Stimulated activated CD8-positive, alpha-beta memory T cell treated with anti-CD3 and anti-CD28 coated beads, Interleukin-15, amount 100 ng/mL, for 48 hours (primary cell): Measurements from ENCODE around the gene ISG20L2.
A peak's percentile ranks its signal among the peaks of the same experiment; 100 is the strongest.

Experiments
- DNase-seq, 2 donors: peaks; one replicate each; pipeline ENCODE4 v3.0.0-alpha.2; 2020; ENCODE audit warnings: low read depth in 2 of 2

Gene ISG20L2

DNA sequence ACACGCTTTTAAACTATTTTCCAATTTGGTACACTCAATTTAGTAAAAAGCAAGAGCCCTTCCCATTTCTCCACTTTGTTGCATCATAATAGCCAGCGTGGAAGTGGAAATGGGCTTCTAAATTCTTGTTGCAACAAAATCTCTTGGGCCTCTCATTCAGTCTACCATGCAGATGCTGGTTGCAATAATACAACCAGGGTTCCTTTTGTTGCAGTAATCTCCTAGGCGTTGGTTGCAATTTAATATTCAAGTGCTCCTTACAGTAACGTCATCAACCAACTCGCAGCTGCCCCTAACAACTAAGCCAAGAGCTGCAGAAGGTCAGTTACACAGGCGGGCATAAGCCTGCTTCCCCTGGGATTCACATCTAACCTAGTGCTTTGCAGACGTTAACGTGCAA is 25.7 kb upstream of the ISG20L2 start:
- DNase-seq = no peak

DNA sequence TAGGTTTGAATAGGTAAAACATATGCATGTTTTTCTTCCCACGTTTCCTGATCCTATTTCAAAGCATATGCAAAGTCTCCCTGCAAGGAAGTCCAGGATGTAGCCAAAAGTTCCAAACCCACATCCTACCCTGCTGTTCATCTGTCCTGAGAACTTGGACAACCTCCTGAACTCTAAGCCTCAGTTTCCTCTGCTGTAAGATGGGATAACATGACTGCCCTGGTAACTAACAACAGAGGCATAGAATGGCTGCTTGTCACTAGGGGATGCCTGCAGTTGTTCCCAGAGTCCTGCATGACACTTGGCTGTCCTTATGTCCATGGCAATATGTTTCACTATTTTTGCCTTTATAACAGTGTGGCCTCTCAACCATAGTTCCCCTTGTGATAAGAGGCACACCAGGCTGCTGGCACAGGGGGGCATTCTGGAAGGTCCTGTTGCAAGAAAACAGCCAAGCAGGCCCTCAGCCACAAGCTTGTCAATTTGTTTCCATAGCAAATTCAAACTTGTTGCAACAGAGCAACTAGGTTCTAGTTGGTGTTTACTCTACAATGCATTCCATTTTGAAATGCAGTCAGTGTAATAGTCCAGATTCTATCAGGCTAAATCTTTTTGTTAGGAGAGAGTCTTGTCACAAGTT is 24.4 kb upstream of the ISG20L2 start:
- DNase-seq = no peak

DNA sequence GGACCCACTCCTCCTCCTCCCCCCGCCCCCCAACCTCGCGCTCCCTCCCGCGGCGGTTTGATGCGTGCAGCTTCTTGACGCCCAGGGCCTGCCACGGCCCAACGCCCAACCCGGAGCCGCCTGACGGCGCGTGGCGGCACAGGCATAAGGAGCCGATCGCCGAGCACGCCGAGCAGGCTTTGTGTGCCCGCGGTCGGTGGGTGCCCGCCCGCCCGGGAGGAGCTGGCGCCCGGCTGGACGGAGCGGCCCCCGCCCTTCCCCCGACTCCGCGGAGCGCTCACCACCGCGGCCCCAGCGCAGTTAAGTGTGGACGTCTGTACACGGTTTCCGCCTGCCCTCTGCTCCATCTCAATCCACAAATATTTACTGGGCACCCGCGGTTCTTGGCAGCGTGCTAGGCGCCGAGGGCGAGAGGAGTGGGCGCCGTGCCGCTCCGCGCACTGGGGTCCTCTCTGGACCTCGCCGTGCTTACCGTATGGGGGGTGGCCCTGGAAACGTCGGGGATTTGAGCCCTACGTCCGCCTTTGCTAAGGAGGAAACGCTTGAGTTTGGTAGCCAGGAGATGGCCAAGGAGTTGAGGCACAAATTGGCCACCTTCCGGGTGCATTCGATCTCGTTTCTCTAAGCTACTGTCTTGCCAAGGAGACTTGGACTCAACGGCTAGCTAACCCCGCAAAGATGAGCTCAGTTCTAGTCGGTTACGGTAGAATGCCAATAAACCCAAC is 23.4 kb upstream of the ISG20L2 start:
- peak; percentile 94 to 98 for DNase-seq

DNA sequence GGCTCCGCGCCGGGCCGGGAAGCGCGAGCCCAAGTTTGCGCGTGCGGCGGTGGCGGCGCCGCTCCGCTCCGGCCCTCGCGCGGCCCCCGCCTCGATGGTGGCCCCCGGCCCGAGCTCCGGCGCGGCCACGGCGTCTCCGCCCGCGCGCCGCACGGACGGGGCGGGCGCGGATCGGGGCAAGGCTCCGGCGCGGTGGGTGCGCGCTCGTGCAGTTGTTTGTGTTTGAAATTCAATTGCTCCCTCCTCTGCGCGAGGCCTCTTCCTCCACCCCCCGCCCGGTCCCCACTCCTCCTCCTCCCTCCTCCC is 22.8 kb upstream of the ISG20L2 start, which contains the start of gene HDGF:
HDGF (minus strand) TSS at position 225 of the 306 bp plus-strand sequence. CDS start 246 bp downstream, outside the sequence.
- no peak for DNase-seq

DNA sequence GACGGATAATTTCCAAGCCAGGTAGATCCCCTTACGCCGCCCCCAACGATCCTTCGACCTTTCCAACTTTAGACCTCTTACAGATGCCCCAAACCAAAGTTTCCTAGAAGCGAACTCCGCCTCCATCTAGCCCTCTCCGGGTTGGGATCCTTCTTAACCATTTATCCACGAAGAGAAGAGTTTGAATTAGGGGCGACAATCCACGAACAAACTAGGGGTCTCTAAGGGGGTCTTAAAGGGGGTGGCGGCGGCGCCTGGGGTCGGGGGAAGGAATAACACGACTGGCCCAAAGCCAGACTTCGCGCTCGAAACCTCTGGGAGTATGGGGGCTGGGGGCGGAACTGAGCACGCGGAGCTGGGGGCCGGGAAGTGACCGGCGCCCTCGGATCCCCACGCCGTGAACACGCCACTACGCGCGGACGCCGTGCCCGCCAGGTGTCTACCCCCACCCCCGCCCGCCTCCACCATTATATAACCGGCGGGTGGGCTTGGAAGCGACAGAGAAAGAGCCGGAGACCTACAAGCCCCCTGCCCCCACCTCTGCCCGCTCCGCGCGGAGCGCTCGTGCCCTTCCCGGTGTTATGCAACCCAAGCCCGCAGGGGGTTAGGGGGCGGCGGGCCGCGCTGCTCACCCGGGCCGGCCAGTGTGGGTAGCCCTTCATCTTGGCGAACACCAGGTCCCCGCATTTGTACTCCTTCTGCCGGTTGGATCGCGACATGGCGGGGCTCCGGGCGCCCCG is 22.3 kb upstream of the ISG20L2 start:
- DNase-seq = no peak

DNA sequence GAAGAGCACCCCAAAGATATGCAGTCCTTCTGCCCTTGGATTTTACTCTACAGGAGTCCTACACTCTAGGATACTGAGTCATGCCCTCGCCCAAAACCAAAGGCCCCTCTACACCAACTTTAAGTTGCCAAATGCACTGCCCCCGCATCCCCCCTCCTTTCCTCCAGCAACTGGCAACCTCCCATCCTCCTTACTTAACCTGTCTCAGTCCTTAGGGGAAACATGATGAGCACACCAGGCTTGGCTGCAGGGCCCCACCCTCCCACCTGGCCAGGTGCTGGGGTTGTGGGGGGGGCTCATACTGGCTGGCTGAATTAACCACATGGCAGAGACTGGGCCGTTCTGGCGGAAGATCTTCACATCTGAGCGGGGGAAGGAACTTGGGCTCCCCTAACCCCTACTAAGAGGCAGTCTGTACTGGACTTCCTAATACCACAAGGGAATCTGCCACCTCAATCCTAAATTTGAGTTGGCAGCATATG is 21.7 kb upstream of the ISG20L2 start:
- DNase-seq = peak in 1 of 2 donors; percentile 40

DNA sequence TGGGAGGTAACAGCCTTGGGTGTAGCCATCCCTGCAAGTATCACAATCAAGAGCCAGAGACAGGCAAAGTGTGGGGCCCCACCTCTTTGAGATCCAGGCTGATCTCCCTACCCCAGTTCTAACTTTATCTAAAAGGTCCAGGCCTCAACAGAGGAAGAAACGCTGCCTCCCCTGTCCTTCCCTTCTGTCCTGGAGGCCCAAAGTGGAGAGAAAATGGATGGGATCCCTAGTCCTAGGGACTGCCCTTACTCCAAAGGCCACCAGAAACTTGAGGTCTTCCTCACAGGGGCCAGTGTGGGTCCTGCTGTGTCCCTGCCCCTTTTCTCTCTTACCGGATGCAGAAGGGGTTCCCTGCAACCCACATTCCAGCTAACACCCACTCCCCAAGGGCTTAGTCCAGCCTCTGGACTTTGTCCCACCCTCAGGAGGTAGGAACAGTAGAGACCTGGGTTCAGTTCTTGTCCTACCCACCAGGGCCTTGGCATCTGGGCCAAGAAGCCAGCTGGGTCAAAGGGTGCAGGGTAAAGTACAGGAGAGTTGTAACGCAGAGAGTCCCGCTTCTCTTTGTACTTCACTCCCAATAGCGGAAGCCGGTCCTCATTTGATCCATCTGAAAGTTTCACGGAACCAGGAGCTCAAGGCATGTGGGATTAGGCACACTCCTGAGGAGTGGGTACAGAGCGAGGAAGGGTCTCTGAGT is 21.0 kb upstream of the ISG20L2 start:
- DNase-seq = no peak

DNA sequence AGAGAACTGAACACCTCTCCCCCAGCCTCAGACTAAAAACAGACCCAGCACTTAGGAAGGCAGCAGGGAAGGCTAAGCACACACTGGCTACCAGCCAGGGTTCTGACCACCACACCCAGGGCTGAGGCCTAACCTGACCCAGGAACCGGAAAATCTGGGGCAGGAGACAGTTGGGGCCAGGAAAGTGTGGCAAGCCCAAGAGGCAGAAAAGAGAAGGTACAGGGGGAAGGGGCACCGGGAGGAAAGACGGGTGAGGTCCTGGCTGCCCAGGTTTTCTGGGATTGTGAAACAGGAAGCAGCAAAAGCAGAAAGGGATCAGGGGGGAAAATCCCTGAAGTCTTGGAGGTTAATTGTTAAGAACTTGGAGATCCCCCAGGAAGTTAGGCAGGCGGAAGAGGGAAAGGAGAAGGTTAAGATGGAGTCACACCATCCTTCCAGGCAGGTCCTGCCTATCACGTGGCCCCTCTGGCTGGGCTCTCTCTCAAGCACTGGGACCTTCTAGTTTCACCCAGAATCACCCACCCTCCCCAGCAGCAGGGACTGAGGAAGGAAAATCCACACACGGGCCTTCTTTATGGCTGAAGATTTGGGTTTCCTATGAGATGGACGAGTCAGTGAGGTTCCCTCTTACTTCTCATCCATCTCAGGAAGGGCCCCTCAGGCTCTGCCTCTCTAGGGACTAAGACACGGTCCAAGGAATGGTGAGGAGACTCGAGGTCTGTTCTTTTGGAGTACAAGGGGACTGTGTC is 20.3 kb upstream of the ISG20L2 start:
- no peak for DNase-seq

DNA sequence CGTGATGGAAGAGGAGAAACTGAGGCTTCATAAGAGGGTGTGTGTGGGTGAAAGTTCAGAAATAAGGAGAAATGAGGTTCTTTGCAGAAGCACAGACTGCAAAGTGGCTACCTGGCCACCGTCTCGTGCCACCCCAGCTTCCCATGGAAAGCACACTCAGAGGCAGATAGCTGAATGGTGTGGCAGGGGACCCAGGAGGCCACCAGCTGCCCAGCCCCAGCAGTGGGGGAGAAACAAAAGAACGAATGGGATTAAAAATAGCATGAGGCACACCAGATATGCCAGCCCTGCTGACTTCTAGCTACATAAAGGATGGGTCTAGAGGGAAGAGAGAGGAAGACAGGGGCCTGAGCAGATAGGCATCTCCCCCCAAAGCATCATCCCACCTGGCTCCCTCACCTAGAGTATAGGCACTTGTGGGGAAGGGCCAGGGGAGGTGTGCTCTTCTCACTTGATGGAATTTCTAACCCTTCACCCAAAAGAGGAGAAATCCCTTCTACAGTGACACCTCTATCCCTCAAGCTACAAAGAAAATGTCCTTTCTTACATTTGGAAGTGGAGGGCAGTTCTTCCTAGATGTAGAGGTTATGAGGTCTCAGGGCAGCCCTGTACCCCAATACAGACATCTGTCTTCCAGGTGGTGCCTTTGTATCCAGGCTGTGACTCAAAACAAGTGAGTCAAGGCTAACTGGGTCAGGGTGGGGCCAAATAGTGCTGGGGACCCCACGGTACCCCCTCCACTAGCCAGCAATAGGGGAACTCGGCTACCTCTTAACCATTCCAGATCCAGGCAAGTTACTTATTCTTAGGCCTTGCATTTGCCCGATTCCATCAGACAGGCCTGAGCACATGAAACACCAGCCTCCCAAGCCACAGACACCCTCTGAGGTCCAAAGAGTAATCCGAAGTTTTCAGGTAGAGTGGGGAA is 19.4 kb upstream of the ISG20L2 start:
- no peak for DNase-seq

DNA sequence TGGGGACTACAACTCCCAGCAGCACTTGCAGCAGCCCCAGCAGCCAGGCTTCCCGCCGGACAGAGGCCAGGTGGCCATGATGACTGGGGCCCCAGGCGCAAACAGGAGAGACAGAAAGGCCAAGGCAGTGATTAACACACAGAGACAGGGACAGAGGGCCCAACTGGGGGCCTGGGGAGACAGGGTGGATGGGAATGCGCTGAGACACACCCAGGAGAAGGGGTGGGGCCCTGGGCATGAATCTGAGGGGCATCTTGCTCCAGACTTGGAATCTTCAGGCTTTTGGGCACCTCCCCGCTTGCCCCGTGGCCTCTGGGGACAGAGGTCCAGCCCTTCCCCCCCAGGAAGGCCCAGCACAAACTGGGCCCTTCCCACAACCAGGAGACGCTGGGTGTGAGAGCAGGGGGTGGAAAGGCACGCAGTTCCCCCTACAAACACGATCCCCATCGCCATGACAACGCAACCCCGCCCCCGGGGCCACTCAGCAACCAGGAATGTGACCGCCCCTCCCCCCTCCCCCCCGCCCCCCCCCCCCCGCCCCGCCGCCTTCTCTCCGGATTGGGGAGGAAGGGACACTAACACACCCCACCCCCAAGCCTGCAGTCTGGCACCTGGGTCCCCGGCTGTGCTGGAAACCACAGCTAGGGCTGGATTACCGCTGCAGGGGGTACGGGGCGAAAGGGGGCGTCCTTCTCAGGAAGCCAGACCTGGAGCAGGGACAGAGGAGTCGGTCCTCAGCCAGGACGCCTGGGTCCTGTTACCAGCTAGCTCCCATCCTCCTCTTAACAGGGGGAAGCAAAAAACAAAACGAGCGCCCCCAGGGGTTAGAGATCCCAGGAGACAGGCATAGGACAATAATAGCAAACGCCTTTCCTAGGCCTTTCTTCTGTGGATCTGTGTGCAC is 18.4 kb upstream of the ISG20L2 start:
- DNase-seq = peak in 1 of 2 donors; percentile 50

DNA sequence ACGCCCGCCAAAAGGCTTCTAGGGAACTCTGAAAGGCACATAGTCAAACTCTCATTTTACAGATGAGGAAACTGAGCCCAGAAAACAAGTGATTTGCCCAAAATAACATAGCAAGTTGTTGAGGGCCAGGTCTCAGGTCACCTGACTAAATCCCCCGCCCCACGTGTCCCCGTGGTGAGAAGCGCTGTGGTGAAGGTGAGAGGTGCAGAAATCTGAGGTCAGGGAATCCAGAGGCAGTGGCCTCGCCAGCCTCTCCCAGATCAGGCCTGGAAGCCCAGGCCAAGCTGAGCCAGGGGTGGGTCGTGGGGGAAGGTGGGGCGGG is 17.8 kb upstream of the ISG20L2 start:
- no peak for DNase-seq

DNA sequence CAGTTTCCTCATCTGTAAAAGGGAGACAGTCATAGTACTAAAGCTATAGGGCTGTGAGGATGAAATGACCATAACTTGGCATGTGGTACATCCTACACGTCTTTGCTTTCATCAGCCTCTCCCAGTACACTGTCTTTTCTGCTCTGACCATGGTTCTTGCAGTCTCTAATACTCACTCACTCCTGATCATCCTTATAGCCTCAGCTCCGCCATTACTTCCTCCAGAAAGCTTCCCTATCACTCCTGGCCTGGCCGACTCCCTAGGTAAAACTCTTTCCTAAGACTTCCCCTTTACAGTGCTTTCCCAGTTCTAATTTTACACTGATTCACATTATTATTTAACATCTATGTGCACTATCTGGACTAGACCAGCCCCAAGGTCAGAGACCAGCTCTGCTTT is 17.3 kb upstream of the ISG20L2 start:
- no peak for DNase-seq

DNA sequence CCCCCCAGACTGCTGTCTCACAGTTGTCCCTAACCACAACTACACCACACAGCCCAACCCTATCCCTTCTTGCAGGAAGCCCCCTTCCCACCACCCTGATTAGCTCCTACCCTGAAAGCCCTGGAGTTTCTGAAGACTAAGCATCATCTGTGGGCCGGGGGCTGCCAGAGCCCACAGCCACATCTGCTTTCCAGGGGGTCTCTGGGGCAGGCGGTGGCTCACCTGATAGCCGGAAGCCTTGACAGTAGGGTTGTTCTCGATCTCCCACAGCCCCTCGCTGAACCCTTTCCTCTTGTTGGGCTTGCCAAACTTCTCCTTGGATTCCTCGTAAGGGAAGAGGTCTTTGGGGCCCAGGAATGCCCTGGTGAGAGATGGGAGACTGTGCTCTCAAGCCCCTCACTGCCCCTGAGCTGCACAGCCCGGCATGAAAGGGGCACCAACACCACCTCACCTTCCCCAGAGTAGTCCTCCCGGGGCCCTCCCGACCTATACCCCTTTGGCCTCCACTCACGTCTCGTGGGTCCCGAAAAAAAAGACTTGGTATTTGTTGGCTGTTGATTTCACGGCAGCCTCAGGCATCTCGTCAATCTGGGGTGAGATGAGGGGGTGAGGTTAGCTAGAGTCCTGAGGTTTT is 16.3 kb upstream of the ISG20L2 start:
- DNase-seq = no peak

DNA sequence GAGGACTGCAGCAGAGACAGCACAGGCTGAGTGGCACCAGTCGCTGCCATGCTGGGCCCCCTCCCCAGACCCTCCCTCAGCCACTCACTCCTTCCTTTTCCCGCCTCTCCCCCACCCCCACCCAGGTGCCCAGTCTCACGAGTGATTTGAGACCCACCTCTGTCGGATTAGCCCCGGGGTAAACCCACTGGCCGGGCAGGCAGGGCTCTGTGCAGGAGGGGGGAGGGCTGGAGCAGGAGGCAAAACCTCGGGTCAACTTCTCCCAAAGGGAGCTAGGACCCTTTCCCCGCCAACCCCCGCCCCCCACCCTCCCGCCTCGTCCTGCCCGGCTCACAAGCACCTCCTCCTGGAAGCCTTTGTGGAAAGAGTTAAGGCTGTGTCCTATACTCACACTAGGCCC is 15.8 kb upstream of the ISG20L2 start:
- DNase-seq = no peak

DNA sequence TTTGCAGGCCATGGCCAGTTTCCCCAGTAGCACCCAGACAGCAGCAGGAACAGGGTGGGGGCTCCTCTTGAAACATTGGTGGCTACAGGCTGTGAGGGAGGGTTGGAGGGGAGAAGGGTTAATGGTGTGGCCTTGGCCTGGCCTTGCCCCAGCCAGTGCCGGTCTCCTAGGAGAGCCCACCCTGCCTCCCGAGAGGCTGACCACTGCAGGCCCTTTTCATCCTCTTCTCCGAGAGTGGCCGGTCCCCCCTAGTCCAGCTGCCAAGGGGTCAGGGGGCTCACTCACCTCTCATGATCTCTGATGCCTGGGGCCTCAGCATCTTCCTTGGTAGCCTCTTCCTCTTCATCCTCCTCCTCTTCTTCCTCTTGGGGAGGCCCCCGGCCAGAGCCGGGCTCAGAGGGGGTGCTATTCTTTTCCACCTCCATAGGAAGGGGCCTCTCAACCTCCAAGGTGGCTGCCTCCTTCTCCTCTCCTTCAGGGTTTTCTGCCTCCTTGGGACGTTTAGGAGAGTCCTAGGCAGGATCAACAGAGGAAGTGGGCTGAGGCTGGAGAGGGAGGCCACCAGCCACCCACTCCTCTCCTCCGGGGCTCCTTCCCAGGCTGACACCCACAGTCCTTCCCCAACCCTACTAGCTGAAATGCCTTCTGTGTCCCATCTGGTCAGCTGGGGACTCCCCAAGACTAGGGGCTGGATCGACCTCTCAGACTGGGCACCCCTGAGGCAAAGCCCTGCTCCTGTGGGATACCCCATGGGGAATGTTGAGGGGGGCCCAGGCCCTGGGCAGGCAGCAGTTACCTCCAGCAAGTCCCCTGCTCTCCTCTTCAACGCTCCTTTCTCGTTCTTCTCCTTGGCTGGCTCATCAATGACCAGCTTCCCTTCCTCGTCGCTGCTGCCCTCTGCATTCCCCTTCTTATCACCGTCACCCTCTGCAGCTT is 15.1 kb upstream of the ISG20L2 start:
- DNase-seq = no peak

DNA sequence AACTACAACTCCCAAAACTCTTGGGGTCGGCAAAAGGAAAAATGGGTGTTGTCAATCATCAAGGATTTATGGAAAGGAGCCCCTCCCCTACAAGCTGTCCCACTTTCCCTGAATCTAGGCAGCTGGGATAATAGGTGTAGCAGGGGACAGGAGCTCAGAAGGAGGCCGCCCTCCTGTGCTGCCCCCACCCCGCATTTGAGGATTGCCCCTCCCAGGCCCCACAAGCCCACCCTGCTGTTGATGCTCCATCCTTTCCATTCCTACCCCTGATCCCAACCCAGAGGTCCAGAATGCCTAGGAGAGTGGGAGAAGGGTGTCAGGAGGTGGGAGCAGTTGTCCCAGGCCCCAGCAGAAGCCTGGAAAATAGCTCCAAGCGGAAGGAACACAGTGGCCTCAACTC is 14.2 kb upstream of the ISG20L2 start:
- no peak for DNase-seq

DNA sequence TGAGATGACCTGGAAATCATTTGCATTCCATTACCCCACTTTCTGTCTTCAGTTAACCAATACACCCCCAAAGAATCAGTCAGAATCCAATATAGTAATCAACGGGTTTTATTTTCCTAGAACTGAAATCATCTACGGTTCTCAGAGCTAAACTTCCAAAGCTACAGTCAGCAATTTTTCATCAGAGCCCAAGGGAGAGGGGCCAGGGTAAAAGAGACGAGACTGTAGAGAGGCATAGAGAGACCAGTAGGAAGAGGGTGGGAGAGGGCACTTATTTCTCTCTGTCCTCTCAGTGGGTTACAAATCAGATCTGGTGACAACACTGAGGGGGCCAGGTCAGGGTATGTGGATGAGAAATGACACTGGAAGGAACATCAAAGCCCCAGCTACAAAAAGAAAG is 13.5 kb upstream of the ISG20L2 start:
- no peak for DNase-seq

DNA sequence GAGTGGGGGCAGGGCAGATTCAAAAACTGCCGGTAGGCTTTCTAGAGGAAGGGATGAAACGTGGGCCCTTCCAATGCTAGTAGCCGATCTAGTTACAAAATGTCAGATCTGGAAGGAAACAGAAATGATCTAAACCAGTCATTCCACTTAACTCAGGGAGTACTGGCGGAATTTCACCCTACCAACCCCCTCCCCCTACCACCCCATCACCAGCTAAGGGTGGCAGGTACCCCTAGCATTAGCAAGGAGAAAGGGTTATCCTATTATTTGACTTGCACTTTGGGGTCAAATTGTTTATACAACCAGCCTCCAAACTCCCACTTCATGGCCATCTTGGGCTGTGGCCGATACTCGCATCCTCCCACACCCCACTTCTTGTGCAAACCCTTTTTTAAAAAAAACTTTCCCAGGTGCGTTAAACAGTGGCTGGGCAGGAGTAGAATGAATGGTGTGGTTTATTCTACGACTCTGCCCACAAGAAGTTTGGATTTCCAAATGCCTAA is 13.0 kb upstream of the ISG20L2 start:
- no peak for DNase-seq
